WTC11 (cell line): Measurements from ENCODE around the gene CBY2. TPM values are rescaled to one million over a fixed set of nuclear protein-coding genes. Genes with fewer than 3 reads are reported as not detected.

ENCODE experiments used
- ATAC-seq: fragments of 200-7000 bp; cut with Tn5 transposase; 2 replicates; pipeline ENCODE4 v1.10.0; 2021; ENCODE audit warnings: mild to moderate bottlenecking, moderate library complexity
- CTCF ChIA-PET: fragments of 300-600 bp; sonication (Branson Sonifier 250); formaldehyde crosslinking; loops from one replicate; lab custom pipeline; 2021; ENCODE audit warnings: antibody characterized with exemption; lab: Charles Lee
- POLR2A ChIA-PET: fragments of 350-600 bp; sonication (Branson Sonifier 250); formaldehyde crosslinking; loops from one replicate; lab custom pipeline; 2021; ENCODE audit warnings: antibody characterized with exemption; lab: Charles Lee
- DNase-seq: peaks from one replicate; pipeline ENCODE4 v3.0.0; 2021; ENCODE audit warnings: low spot score
- H3K27ac Mint-ChIP-seq: 2 replicates; pipeline ENCODE4 v1.8.0; 2021; ENCODE audit warnings: mixed read lengths
- H3K27me3 Mint-ChIP-seq: 2 replicates; pipeline ENCODE4 v1.8.0; 2021; ENCODE audit warnings: low read depth, mild to moderate bottlenecking, moderate library complexity, mixed read lengths
- H3K36me3 Mint-ChIP-seq: 2 replicates; pipeline ENCODE4 v1.8.0; 2021; ENCODE audit warnings: mixed read lengths
- H3K4me1 Mint-ChIP-seq: 2 replicates; pipeline ENCODE4 v1.8.0; 2022; ENCODE audit warnings: mixed read lengths
- H3K4me3 Mint-ChIP-seq: 2 replicates; pipeline ENCODE4 v1.8.0; 2021; ENCODE audit warnings: mild to moderate bottlenecking, moderate library complexity, mixed read lengths
- H3K9me3 Mint-ChIP-seq: 2 replicates; pipeline ENCODE4 v1.8.0; 2021; ENCODE audit warnings: mixed read lengths
- ATF1 ChIP-seq: sonication (generic); formaldehyde crosslinking; IDR thresholded peaks from 2 replicates; pipeline ENCODE4 v1.8.1; 2023; ENCODE audit warnings: mild to moderate bottlenecking, moderate library complexity, missing genetic modification reagents
- CBFB ChIP-seq: sonication (generic); formaldehyde crosslinking; IDR thresholded peaks from 2 replicates; pipeline ENCODE4 v1.8.1; 2022; ENCODE audit warnings: mild to moderate bottlenecking, low read depth, missing genetic modification reagents
- FOXJ3 ChIP-seq: sonication (generic); formaldehyde crosslinking; IDR thresholded peaks from 2 replicates; pipeline ENCODE4 v1.9.0; 2021; ENCODE audit warnings: missing genetic modification reagents, mild to moderate bottlenecking, borderline replicate concordance
- GABPB1 ChIP-seq: sonication (generic); formaldehyde crosslinking; IDR thresholded peaks from 2 replicates; pipeline ENCODE4 v1.8.1; 2023; ENCODE audit warnings: mild to moderate bottlenecking, missing genetic modification reagents
- MYBL2 ChIP-seq: sonication (generic); formaldehyde crosslinking; IDR thresholded peaks from 2 replicates; pipeline ENCODE4 v1.8.1; 2023; ENCODE audit warnings: mild to moderate bottlenecking, moderate library complexity, missing genetic modification reagents
- OVOL2 ChIP-seq: fragments of 250-450 bp; sonication (Bioruptor Pico); IDR thresholded peaks from 2 replicates; pipeline ENCODE4 v1.9.0; 2021; ENCODE audit warnings: mild to moderate bottlenecking, borderline replicate concordance
- SOX15 ChIP-seq: fragments of 250-450 bp; sonication (Bioruptor Pico); IDR thresholded peaks from 2 replicates; pipeline ENCODE4 v1.9.0; 2021; ENCODE audit warnings: mild to moderate bottlenecking
- TEAD1 ChIP-seq: sonication (generic); formaldehyde crosslinking; IDR thresholded peaks from 2 replicates; pipeline ENCODE4 v1.8.0; 2022; ENCODE audit warnings: mild to moderate bottlenecking, missing genetic modification reagents
- ZNF263 ChIP-seq: sonication (generic); formaldehyde crosslinking; IDR thresholded peaks from 2 replicates; pipeline ENCODE4 v1.8.1; 2022; ENCODE audit warnings: low read depth, mild to moderate bottlenecking, moderate library complexity, missing genetic modification reagents
- ZNF396 ChIP-seq: fragments of 250-450 bp; sonication (Bioruptor Pico); IDR thresholded peaks from 2 replicates; pipeline ENCODE4 v1.8.0; 2021; ENCODE audit warnings: mild to moderate bottlenecking, moderate library complexity, borderline replicate concordance
- total RNA-seq: library from RNA; stranded (reverse); gene quantifications from 3 replicates; pipeline ENCODE4 v1.2.3, GENCODE V29; 2021
- TF ChIP-seq, protein P1 (sequence below): sonication (generic); formaldehyde crosslinking; IDR thresholded peaks from 2 replicates; pipeline ENCODE4 v1.8.0; 2022; ENCODE audit warnings: missing genetic modification reagents
- TF ChIP-seq, protein P2 (sequence below): sonication (generic); formaldehyde crosslinking; IDR thresholded peaks from 2 replicates; pipeline ENCODE4 v1.8.1; 2023; ENCODE audit warnings: mild to moderate bottlenecking, moderate library complexity, missing genetic modification reagents
- TF ChIP-seq, protein P3 (sequence below): sonication (generic); formaldehyde crosslinking; IDR thresholded peaks from 2 replicates; pipeline ENCODE4 v1.8.1; 2022; ENCODE audit warnings: missing genetic modification reagents, borderline replicate concordance
- TF ChIP-seq, protein P4 (sequence below): sonication (generic); formaldehyde crosslinking; IDR thresholded peaks from 2 replicates; pipeline ENCODE4 v1.8.1; 2023; ENCODE audit warnings: mild to moderate bottlenecking, missing genetic modification reagents
- TF ChIP-seq, protein P5 (sequence below): sonication (generic); formaldehyde crosslinking; IDR thresholded peaks from 2 replicates; pipeline ENCODE4 v1.8.1; 2023; ENCODE audit warnings: mild to moderate bottlenecking, missing genetic modification reagents

Gene CBY2
- total RNA-seq, 1 experiment from 2014 or later: 0.74 TPM

DNA sequence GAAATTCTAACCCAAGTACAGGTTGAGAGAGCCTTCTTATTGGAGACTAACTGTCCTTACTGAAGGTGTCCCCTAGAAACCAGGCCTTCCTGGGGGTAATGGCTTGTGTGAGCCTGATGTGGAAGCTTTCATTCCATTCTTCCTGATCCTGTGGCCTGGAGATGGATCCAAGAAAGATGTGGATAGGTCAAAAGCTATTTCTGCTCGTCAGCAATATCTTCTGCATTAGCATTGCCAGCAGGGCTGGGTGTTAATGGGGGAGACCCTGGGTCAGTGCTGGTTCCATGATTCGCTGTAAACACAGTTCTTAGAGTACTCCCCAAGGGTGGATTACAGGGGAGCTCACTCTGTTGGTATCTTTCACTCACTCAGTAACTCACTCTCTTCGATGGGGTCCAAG is 42.9 kb downstream of the CBY2 start (continued):
- TF ChIP-seq, protein P1, sequence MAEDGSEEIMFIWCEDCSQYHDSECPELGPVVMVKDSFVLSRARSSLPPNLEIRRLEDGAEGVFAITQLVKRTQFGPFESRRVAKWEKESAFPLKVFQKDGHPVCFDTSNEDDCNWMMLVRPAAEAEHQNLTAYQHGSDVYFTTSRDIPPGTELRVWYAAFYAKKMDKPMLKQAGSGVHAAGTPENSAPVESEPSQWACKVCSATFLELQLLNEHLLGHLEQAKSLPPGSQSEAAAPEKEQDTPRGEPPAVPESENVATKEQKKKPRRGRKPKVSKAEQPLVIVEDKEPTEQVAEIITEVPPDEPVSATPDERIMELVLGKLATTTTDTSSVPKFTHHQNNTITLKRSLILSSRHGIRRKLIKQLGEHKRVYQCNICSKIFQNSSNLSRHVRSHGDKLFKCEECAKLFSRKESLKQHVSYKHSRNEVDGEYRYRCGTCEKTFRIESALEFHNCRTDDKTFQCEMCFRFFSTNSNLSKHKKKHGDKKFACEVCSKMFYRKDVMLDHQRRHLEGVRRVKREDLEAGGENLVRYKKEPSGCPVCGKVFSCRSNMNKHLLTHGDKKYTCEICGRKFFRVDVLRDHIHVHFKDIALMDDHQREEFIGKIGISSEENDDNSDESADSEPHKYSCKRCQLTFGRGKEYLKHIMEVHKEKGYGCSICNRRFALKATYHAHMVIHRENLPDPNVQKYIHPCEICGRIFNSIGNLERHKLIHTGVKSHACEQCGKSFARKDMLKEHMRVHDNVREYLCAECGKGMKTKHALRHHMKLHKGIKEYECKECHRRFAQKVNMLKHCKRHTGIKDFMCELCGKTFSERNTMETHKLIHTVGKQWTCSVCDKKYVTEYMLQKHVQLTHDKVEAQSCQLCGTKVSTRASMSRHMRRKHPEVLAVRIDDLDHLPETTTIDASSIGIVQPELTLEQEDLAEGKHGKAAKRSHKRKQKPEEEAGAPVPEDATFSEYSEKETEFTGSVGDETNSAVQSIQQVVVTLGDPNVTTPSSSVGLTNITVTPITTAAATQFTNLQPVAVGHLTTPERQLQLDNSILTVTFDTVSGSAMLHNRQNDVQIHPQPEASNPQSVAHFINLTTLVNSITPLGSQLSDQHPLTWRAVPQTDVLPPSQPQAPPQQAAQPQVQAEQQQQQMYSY (CRISPR knock-in tag): no peak
- TF ChIP-seq FOXJ3 (CRISPR knock-in tag) (no peak), ZNF396 (CRISPR knock-in tag) (no peak), TEAD1 (CRISPR knock-in tag) (no peak), CBFB (CRISPR knock-in tag) (no peak), OVOL2 (no peak), MYBL2 (no peak), ZNF263 (CRISPR knock-in tag) (no peak)
- TF ChIP-seq, protein P2, sequence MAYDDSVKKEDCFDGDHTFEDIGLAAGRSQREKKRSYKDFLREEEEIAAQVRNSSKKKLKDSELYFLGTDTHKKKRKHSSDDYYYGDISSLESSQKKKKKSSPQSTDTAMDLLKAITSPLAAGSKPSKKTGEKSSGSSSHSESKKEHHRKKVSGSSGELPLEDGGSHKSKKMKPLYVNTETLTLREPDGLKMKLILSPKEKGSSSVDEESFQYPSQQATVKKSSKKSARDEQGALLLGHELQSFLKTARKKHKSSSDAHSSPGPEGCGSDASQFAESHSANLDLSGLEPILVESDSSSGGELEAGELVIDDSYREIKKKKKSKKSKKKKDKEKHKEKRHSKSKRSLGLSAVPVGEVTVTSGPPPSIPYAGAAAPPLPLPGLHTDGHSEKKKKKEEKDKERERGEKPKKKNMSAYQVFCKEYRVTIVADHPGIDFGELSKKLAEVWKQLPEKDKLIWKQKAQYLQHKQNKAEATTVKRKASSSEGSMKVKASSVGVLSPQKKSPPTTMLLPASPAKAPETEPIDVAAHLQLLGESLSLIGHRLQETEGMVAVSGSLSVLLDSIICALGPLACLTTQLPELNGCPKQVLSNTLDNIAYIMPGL (CRISPR knock-in tag): no peak
- TF ChIP-seq, protein P3, sequence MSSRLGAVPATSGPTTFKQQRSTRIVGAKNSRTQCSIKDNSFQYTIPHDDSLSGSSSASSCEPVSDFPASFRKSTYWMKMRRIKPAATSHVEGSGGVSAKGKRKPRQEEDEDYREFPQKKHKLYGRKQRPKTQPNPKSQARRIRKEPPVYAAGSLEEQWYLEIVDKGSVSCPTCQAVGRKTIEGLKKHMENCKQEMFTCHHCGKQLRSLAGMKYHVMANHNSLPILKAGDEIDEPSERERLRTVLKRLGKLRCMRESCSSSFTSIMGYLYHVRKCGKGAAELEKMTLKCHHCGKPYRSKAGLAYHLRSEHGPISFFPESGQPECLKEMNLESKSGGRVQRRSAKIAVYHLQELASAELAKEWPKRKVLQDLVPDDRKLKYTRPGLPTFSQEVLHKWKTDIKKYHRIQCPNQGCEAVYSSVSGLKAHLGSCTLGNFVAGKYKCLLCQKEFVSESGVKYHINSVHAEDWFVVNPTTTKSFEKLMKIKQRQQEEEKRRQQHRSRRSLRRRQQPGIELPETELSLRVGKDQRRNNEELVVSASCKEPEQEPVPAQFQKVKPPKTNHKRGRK (CRISPR knock-in tag): no peak
- TF ChIP-seq, protein P4, sequence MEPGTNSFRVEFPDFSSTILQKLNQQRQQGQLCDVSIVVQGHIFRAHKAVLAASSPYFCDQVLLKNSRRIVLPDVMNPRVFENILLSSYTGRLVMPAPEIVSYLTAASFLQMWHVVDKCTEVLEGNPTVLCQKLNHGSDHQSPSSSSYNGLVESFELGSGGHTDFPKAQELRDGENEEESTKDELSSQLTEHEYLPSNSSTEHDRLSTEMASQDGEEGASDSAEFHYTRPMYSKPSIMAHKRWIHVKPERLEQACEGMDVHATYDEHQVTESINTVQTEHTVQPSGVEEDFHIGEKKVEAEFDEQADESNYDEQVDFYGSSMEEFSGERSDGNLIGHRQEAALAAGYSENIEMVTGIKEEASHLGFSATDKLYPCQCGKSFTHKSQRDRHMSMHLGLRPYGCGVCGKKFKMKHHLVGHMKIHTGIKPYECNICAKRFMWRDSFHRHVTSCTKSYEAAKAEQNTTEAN (CRISPR knock-in tag): no peak
- TF ChIP-seq, protein P5, sequence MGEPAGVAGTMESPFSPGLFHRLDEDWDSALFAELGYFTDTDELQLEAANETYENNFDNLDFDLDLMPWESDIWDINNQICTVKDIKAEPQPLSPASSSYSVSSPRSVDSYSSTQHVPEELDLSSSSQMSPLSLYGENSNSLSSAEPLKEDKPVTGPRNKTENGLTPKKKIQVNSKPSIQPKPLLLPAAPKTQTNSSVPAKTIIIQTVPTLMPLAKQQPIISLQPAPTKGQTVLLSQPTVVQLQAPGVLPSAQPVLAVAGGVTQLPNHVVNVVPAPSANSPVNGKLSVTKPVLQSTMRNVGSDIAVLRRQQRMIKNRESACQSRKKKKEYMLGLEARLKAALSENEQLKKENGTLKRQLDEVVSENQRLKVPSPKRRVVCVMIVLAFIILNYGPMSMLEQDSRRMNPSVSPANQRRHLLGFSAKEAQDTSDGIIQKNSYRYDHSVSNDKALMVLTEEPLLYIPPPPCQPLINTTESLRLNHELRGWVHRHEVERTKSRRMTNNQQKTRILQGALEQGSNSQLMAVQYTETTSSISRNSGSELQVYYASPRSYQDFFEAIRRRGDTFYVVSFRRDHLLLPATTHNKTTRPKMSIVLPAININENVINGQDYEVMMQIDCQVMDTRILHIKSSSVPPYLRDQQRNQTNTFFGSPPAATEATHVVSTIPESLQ (CRISPR knock-in tag): no peak

DNA sequence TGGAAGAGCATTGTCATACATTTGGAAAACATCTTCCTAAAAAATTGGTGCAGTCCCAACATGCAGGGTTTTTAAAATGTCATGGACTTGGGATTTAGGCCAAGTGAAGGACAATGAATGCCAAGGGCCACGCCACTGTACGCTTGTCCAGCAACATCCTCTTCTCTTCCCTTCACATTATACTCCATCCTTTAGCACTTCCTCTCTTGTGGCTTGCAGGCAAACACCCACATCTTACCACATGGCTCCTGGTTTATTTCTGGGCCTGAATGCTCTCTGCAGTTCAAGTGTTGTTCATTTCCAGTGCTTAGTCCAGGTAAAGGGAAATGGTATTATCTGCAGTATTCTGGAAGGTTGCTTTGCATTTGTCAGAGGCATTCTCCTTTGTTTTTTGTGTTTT is 45.0 kb downstream of the CBY2 start:
- DNase-seq (no peak), ATAC-seq (no peak)
- Mint-ChIP-seq H3K36me3 (no peaks in the 10 kb centered on the region), H3K9me3 (0 out of 2 replicates have a peak, but pooled peaks cover 4% of the 10 kb centered on the region), H3K4me1 (peaks cover 9% of the 10 kb centered on the region), H3K4me3 (no peak overlapping the region)
- ChIA-PET POLR2A (no interaction called here), CTCF (no interaction called here)
- TF ChIP-seq ATF1 (CRISPR knock-in tag): no peak
- no peak for TF ChIP-seq GABPB1 (CRISPR knock-in tag)
- no peak for TF ChIP-seq SOX15 (CRISPR knock-in tag)
- TF ChIP-seq, all 79 proteins: peak for 0
- no peak overlapping the region for H3K27ac Mint-ChIP-seq
- no peaks in the 10 kb centered on the region; the same call in 1 of the 2 replicates for H3K27me3 Mint-ChIP-seq
